KBM-7 (cell line): ENCODE results near the gene OGFOD1.
A peak's percentile ranks its signal among the peaks of the same experiment; 100 is the strongest.

Experiments used
- DNase-seq: peaks from one replicate; pipeline ENCODE4 v3.0.0-alpha.2; 2015
- in situ Hi-C: fragments of 300-500 bp; cut with MboI; formaldehyde crosslinking; loops from 2 replicates; pipeline ENCODE4 v1.14.3; 2020; ENCODE audit warnings: low sequenced_read_pairs, low pct_unique_long_range_greater_than_20kb, mixed read lengths

Gene OGFOD1

DNA sequence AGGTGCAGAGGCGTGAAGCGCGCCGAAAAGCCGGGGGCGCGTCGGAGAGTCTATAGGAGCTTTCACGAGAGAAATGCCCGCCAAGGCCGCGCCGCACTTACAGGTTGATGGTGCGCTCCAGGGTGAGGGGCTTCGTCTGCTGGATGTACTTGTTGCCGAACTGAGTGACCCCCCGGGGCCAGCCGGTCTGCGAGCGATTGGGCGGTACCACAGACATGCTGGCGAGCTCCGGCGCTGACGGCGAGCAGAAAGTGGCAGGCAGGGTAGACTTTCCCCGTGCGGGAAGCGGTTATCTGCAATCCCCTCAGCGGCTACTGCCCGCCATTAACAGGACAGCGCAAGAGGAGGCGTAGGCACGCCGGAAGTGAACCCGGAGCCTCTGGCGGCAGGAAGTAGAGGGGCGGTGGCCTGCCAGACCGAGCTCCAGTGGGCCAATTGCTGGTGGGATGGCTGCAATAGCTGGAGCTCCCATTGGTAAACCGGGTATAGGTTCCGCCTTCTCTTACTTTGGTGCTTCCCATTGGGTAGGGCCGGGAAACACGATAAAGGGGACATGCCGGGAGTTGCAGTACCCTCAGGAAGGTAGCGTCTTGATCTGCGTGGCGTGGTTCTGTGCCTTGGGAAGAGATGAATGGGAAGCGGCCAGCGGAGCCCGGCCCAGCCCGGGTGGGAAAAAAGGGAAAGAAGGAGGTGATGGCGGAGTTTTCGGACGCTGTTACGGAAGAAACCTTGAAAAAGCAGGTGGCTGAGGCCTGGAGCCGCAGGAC, at the start of gene OGFOD1, which contains the start of gene NUDT21:
TSS of gene OGFOD1 (plus strand) at position 569 of the 767 bp plus-strand sequence. CDS start at position 628, 59 bp downstream.
TSS of gene NUDT21 (minus strand) at position 347 of the 767 bp plus-strand sequence. CDS start at position 217, 130 bp downstream.
- in situ Hi-C loops, result no loop called here
- peak; percentile 98 for DNase-seq

DNA sequence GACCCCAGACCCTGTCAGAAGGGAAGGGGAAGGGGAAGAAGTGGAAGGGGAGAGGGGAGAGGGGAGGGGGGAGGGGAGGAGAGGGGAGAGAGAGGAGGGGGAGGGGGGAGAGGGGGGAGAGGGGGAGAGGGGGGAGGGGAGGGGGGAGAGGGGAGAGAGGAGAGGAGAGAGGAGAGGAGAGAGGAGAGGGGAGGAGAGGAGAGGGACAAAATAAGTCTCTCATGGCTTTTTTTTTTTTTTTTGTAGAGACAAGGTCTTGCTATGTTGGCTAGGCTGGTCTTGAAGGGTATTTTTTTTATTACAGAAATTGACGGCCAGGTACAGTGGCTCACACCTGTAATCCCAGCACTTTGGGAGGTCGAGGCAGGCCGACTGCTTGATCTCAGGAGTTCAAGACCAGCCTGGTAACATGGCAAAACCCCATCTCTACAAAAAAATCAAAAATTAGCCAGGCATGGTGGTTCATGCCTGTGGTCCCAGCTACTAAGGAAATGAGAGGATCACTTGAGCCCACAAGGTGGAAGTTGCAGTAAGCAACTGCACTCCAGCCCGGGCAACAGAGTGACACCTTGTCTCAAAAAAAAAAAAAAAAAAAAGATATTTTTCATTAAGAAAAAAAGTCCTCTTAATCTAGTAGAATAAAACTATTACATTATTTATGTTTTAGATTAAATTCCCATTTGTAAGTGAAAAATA, 45.2 kb upstream of the OGFOD1 start:
- peak; percentile 48 for DNase-seq
- in situ Hi-C loops, result no loop called here

DNA sequence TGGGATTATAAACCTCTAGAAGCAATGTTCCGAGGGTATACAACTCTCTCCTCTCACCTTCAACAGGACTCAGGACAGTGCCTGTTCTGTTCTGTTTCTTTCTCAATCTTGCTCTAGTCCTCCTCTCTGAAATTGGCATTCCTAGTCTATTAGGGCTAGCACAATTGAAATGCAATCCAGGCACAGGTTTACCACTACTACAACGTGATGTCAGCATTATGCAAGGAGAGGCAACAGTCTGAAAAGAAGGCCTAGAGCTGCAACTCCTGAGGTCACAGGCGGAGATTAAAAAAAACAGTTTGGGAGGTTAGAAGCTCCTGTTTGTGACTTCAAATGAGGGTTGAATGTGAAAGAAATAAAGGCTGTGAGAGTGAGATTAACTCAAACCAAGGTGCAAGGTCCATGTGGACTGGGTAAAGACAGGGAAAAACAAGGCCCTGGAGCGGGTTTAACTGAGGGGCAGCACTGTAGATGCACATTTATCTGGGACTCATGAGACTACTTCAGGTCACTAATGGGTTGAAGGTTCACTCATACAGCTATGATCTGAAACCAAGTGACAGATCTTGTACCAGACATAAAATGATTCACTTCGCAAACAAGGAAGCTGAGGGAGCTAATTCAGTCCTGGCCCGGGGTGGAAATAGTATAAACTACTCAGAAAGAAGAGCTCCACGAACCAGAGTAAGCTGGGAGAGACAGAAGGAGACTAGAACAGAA, 42.8 kb upstream of the OGFOD1 start:
- in situ Hi-C loops, result no loop called here
- DNase-seq, result no peak

DNA sequence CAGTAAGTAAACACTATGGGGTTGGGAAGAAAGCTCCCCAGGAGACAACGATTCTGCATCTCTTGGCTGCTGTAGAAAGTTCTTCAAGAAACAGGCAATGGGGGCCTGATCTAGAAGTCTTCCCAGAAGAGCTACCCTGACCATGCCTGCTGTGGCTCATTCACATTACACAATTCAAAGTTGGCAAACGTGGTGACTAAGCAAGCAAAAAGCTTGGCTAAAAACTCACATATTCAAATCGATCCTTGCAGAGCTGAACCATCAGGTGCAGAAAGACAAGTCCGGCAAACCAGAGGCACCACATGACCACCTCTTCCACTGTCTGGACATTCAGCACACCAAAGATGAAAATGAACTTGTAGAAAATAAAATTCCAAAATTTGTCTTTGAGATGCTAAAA, 42.2 kb upstream of the OGFOD1 start:
- in situ Hi-C loops, result no loop called here
- DNase-seq, result no peak

DNA sequence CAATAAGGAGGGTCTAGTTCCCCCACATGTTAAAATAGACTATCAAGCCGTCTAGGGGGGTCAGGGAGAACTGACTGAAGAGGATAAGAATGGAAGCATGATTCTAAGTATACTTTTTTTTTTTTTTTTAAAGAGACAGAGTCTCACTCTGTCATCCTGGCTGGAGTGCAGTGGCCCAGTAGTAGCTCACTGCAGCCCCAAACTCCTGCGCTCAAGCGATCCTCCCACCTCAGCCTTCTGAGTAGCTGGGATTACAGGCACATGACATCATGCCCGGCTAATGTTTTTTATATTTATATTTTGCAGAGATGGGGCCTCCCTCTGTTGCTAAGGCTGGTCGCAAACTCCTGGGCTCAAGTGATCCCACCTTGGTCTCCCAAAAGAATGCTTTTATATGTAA, 40.2 kb upstream of the OGFOD1 start:
- in situ Hi-C loops, result no loop called here
- no peak for DNase-seq

DNA sequence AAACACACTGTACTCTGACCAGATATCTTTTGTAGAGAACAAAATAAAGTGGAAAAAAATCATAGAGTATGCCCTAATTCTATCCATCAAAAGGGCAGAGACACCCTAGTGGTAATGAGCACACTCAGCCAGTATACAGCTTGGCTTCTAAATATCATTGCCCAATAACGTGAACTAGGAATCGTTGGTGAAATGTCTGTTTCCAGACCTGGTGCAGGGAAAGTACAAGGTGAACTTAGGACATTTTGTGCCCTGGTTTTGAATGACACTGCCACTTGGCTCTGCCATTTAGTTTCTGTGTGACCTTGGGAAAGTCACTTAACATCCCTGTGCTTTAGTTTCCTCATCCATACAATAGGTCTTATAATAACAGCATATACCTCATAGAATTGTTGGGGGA, 39.7 kb upstream of the OGFOD1 start:
- in situ Hi-C loops, result no loop called here
- DNase-seq, result no peak

DNA sequence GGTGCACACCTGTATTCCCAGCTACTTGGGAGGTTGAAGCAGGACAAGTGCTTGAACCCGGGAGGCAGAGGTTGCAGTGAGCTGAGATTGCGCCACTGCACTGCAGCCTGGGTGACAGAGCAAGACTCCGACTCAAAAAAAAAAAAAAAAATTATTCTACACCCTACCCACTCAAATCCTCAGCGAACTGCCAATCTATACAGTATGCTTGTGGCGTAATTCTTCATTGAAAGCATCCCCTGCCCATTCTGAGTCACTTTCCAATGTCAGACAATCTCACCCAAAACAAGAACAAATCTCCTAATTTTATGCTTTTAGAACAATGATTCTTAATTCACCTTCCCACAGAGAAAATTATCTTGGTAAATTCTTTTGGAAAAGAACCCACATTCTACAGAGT, 38.0 kb upstream of the OGFOD1 start:
- in situ Hi-C loops, result no loop called here
- DNase-seq, result no peak

DNA sequence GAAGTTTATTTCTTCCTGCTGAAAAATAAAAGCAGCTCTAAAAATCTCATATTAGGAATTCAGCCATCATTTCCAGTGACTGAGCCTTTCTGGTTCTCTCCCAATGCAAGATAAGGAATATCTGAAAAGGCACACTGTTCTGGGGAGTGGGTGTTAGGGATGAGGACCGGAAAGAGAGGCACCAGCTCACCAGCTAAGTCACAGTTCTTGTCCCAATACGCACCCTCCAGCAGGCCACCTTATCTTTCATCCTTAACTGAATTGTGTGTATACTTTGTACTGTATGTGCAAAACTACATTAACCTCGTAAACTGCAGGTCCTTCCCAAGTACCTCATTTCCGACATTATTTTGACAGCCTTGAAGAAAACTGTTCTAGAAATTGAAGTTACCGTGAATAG, 37.0 kb upstream of the OGFOD1 start:
- DNase-seq, result no peak
- in situ Hi-C loops, result no loop called here

DNA sequence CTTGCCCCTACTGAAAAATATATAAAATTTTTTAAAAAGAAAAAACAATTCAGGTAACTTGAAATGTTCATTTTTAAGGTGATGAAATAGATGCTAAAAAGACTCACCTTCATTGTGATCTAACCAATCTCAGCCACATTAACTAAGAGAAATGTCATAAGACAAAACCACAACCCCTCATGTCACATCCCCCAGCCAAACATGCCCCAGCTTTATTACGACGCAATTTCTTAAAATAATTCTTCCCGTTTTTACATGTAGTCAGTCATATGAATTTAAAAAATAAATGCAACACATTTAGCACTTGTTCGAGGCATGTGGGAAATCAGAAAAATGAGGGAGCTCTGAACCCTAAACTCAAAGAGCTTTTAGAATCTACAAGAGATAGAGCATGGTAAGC, 35.5 kb upstream of the OGFOD1 start:
- in situ Hi-C loops, result no loop called here
- peak; percentile 28 for DNase-seq

DNA sequence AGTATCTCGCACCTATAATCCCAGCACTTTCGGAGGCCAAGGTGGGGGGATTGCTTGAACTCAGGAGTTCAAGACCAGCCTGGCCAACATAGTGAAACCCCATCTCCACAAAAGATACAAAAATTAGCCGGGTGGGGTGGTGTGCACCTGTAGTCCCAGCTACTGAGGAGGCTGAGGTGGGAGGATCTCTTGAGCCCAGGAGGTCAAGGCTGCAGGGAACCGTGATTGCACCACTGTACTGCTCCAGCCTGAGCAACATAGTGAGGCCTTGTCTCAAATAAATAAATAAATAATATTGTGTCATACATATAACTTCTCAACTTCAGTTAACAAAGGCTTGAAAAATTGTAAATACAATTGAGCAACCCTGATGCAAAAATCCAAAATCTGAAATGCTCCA, 34.2 kb upstream of the OGFOD1 start:
- no peak for DNase-seq
- in situ Hi-C loops, result no loop called here

DNA sequence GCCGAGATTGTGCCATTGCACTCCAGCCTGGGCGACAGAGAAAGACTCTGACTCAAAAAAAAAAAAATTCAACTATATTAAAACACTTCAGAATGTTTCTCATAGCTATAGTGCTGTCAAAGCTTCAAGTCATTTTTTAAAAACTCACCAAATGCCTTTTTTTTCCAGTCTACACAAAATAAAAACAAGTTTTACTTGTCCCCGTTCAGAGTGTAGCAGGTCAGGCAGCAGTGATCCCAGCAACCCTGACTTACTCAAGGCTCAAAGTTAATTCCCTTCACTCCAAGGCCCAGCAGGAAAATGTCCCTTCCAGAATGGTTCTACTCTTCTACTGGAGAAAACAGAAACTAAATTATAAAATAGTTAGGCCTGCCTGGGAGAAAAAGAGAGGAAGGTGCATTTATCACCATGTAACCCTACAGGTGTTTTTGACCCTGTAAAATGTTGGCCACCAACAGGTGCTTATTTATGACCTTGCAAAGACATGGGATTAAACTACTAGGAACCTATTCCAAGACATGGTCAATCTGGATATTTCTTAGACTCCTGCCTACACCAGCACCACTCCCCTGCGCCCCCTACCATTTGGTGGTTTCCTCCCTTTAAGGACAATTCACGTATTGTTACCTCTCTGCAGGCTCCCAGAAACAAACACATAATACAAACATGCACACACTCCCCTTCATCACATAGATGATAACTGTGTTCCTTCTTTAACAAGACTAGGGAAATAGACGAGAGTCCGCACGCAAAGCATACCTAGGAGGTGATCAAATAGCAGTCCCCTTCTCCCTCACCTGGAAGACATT, 31.4 kb upstream of the OGFOD1 start:
- no peak for DNase-seq
- in situ Hi-C loops, result no loop called here

DNA sequence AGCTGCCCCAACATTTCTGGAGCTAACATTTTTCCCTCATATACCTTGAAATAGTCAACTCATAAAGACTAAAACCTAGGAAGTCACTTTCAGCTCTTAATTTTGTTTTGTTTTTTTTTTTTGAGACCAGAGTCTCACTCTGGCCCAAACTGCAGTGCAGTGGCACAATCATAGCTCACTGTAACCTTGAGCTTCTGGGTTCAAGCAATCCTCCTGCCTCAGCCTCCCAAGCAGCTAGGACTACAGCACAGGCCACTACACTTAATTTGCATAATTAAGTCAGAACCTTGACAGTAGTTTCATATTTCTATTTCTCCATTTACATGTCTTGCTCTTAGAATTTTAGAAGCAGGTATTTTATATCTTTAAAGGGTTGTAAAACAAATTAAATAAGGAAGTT, 30.7 kb upstream of the OGFOD1 start:
- in situ Hi-C loops, result no loop called here
- no peak for DNase-seq

DNA sequence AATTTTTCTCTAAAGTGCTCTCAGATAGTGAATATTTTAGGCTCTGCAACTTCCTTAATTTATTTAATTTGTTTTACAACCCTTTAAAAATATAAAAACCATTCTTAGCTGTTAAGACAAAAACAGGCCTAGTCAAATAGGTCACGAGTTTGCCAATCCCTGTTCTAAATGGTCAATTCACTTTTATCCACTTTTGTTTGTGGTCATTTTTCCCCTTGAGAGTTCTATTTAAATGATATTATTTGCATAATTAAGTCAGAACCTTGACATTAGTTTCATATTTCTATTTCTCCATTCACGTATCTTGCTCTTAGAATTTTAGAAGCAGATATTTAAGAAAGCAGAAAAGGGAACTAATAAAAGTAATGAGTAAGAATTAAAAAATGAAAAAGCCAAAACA, 30.0 kb upstream of the OGFOD1 start:
- DNase-seq, result no peak
- in situ Hi-C loops, result no loop called here

DNA sequence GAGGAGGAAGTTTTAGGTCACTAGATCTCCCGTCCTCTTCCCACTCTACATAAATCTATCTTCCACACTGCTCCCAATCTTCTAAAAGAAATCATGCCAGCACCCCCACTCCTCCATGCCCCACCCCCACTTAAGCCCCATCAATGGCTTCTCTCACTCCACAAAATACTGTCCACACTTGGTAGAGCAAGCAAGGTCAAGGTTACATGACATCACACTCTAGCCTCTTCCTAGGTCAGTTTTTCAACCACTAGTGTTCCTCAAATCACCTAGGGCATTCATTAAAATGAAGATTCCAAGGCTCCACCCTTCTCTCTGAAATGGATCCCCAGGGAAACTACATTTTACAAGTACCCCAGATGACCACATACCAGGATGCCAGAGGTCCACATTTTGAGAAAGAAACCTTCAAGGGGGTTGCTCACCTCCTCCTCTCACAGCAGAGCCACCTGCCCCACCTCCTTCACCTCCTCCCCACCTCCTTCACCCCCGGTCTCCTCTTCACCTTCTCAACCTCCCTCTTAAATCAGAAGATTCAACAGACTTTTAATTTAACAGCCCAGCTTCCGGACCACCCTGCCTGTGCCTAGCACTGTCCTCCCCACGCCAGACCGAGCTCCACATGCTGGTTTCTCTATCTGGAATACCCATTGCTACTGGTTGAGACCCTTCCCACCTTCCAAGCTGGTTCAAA, 29.2 kb upstream of the OGFOD1 start:
- in situ Hi-C loops, result no loop called here
- no peak for DNase-seq

DNA sequence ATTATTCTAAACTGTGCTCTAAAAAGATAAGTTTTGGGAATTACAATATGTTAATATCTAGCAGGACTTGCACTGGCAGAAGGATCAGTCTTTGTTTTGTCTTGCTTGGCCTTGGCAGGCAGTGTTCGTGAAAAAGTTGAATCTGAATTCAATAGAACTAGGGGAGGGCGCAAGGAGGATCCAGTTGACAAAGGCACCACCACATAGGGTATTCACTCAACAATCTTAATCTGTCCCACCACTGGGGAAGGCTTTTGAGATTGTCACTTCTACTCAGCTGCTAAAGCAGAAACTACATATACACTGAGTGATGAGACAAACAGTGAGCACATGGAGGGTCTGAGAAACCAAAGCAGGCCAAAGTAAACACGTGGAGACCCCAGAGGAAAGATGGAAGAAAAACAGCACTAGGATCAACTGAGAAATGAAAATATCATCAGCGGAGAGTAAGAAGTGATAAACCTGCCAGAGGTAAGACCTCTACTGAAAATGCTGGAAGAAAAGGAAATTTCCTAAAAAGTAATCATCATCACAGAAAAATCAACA, 28.4 kb upstream of the OGFOD1 start:
- in situ Hi-C loops, result no loop called here
- no peak for DNase-seq

DNA sequence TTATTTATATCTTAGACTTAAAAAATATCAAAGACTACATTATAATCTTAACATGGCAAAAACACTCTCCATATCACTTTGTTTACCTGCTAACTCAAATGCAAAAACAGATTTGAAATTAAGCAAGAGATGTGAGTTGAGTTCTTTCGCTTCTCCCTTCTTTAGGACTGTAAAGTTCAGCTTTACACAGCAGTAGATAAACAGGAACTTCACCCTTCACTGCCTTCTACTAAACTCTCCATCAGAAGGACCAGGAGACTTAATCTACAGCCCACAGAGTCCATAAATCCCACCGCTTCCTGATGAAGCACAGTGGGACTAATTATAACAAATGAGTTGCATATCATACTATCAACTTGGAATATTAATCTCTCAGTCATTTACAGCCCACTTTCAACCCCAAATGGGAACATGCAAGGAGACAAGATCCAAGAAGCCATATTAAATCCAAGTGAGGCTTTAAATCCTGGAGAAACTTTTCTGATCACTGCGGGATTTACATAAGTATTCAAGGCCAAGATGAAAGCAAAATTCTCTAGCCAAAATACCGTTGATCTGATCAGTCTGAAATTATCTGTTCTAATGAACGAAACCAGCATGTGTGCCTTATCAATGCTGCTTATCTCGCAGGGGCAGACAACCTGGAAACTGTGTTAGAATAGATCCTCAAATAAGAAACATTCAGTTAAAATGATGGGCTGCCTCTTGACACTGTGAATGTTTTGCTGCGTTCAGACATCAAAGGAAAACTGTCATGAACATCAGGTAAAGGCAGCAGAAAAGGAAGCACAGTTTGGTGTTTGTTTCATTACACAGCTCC, 27.6 kb upstream of the OGFOD1 start:
- DNase-seq, result peak; percentile 60
- in situ Hi-C loops, result no loop called here

DNA sequence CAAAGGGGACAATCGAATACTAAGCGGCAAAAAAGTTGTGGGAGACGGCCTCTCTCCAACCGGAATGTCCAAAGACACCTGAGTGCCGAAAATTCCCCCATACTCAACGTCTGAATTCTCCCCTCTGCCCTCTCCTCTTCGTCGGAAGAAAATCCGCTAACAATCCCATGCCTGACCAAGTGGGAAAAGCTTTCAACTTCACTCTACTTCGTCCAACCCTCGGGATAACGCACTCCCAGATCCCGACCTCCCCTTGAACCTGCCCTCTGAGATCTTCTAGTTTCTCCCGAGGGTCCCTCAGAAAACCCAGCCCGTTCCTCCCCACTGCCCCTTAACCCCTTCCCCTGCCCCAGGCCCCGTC, 27.0 kb upstream of the OGFOD1 start:
- DNase-seq, result peak; percentile 9

More for the DNA sequence above, 27.0 kb upstream of the OGFOD1 start:
- in situ Hi-C loops, result no loop called here
